H1 (cell line): ENCODE measurements around the gene NOX5. TPM values are rescaled to one million over a fixed set of nuclear protein-coding genes. Genes with fewer than 3 reads are reported as not detected.

Source experiments
- BCL11A ChIP-seq, 2 experiments: IDR thresholded peaks; one replicate each; pipeline ENCODE4 v1.6.1; 2011; ENCODE audit warnings: low read depth in 2 of 2, low read length in 2 of 2, mild to moderate bottlenecking in 2 of 2
- CHD7 ChIP-seq: fragments of 300-600 bp; sonication (generic); IDR thresholded peaks from 2 replicates; pipeline ENCODE4 v1.7.1; 2012; ENCODE audit warnings: low read length, moderate library complexity, mild to moderate bottlenecking, inconsistent platforms; ENCODE audit not compliant: insufficient replicate concordance
- EZH2 ChIP-seq: fragments of 200-600 bp; sonication (generic); IDR thresholded peaks from 2 replicates; pipeline ENCODE4 v1.7.1; 2012; ENCODE audit warnings: low read depth, mild to moderate bottlenecking, moderate library complexity, low read length, inconsistent platforms; ENCODE audit not compliant: severe bottlenecking
- HDAC6 ChIP-seq: IDR thresholded peaks from one replicate; pipeline ENCODE4 v1.7.1; 2012; ENCODE audit warnings: low read depth, mild to moderate bottlenecking, inconsistent platforms, low read length, moderate library complexity
- NRF1 ChIP-seq: IDR thresholded peaks from 2 replicates; pipeline ENCODE4 v1.6.1; 2011; ENCODE audit warnings: mild to moderate bottlenecking, low read depth, low read length, improper control_type of control experiment
- SIRT6 ChIP-seq: IDR thresholded peaks from one replicate; pipeline ENCODE4 v1.7.1; 2012; ENCODE audit warnings: low read length, inconsistent platforms
- SP2 ChIP-seq: IDR thresholded peaks from 2 replicates; pipeline ENCODE4 v1.6.1; 2012; ENCODE audit warnings: mild to moderate bottlenecking, low read length, inconsistent platforms
- TBP ChIP-seq: IDR thresholded peaks from 2 replicates; pipeline ENCODE4 v1.6.1; 2011; ENCODE audit warnings: low read depth, low read length, improper control_type of control experiment
- polyA plus RNA-seq, 7 experiments: library from polyadenylated mRNA; depleted of rRNA in 3 of 7; stranded (reverse) in 5 of 7; unstranded in 2 of 7; fragments of >200 nt in 5 of 7; fragments of 200-250 nt in 2 of 7; gene quantifications; 1 replicate in 5 of 7; 2 replicates in 1 of 7; 4 replicates in 1 of 7; pipeline versions ENCODE4 v1.2.1 to v1.2.3, GENCODE V29; 2011 to 2013; ENCODE audit warnings: missing spikeins in 2 of 7, mixed read lengths in 2 of 7
- total RNA-seq: library from RNA; stranded (reverse); fragmentation: NEBNext Ultra II Directional; extraction: Animal tissue kit (Norgen Biotek cat#: 25700); gene quantifications from 2 replicates; pipeline ENCODE4 v1.2.1, GENCODE V29; 2021
- TF ChIP-seq, protein P1 (sequence below): IDR thresholded peaks from 2 replicates; pipeline ENCODE4 v1.6.1; 2011; ENCODE audit warnings: low read depth, mild to moderate bottlenecking, low read length; ENCODE audit not compliant: insufficient read depth
- TF ChIP-seq, protein P2 (sequence below): IDR thresholded peaks from 2 replicates; pipeline ENCODE4 v1.6.1; 2012; ENCODE audit warnings: inconsistent platforms

The NOX5 gene
- total and polyA plus RNA-seq, 2 of the 8 experiments (the other 6 are each of a cell fraction or from before 2014, with no cell fraction given), result under 0.01 TPM; not detected in 1

DNA sequence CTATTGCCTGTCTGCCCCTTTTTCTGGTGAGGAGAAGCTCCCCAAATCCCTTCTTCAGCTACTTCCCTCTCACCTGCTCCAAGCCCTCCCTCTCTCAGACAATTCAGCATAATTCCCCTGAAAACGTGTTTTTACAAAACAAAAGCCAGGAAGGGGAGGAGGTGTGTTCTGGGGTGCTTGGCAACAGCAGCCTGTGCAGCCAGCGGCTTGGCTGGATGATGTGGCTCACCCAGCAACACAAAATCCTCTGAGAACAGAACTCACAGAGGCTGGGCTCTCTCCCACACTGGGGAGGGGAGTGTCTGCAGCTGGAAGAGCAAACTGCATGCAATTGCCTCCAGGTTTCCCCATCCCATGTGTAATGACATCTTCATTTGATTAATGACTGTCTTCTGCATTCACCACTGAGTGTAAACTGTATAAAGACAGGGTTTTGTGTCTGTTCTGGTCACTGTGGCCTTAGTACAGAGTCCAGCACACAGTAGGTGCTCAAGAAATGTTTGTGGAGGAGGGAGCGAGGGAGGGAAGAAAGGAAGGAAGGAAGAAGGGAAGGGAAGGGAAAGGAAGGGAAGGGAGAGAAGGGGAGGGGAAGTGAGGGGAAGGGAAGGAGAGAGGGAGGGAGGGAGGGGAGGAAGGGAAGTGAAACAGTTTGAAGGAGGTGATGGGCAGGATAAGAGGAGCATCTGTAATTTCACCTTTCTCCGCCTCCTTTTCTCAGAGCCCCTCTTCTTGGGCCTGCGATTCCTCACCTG lies 75.9 kb downstream of the NOX5 start (continued):
- TF ChIP-seq CHD7, result no peak
- no peak for TF ChIP-seq SIRT6
- no peak for TF ChIP-seq BCL11A (IDR thresholded peaks at IDR 0.05; ENCODE audit: low read depth in 2 of 2, low read length in 2 of 2)
- TF ChIP-seq NRF1, result no peak
- no peak for TF ChIP-seq EZH2
- TF ChIP-seq, protein P1, sequence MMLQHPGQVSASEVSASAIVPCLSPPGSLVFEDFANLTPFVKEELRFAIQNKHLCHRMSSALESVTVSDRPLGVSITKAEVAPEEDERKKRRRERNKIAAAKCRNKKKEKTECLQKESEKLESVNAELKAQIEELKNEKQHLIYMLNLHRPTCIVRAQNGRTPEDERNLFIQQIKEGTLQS, result no peak
- TF ChIP-seq, protein P2, sequence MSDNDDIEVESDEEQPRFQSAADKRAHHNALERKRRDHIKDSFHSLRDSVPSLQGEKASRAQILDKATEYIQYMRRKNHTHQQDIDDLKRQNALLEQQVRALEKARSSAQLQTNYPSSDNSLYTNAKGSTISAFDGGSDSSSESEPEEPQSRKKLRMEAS, result 0 out of 2 replicates have a peak, but pooled peaks have one; percentile 28
- TF ChIP-seq TBP, result no peak
- TF ChIP-seq HDAC6, result no peak
- no peak for TF ChIP-seq SP2
